Progenitor cell of endocrine pancreas (in vitro differentiated cells): ENCODE data around the gene ELK1. TPM values are rescaled to one million over a fixed set of nuclear protein-coding genes. Genes with fewer than 3 reads are reported as not detected.

Experiments
- DNase-seq: peaks from one replicate; pipeline ENCODE4 v3.0.0; 2021; ENCODE audit warnings: low spot score; ENCODE audit not compliant: unreplicated experiment
- H3K27ac Mint-ChIP-seq: 2 replicates; pipeline ENCODE4 v1.8.0; 2021; ENCODE audit warnings: mild to moderate bottlenecking, moderate library complexity, mixed read lengths
- H3K27me3 Mint-ChIP-seq: 2 replicates; pipeline ENCODE4 v1.8.0; 2021; ENCODE audit warnings: mixed read lengths
- H3K36me3 Mint-ChIP-seq: 2 replicates; pipeline ENCODE4 v1.8.0; 2022; ENCODE audit warnings: mixed read lengths; ENCODE audit not compliant: insufficient read depth
- H3K4me1 Mint-ChIP-seq: 2 replicates; pipeline ENCODE4 v1.8.0; 2021; ENCODE audit warnings: low read depth, mixed read lengths
- H3K4me3 Mint-ChIP-seq: 2 replicates; pipeline ENCODE4 v1.8.0; 2021; ENCODE audit warnings: low read depth, mild to moderate bottlenecking, moderate library complexity, mixed read lengths
- H3K9me3 Mint-ChIP-seq: 2 replicates; pipeline ENCODE4 v1.8.0; 2021; ENCODE audit warnings: low read depth, mixed read lengths
- total RNA-seq: library from RNA; stranded (reverse); gene quantifications from 2 replicates; pipeline ENCODE4 v1.2.1, GENCODE V29; 2021
- TF ChIP-seq, protein P1 (sequence below): fragments of 200-600 bp; sonication (generic); IDR thresholded peaks from one replicate; pipeline ENCODE4 v1.5.0; 2021; ENCODE audit warnings: antibody characterized with exemption, mild to moderate bottlenecking; ENCODE audit not compliant: unreplicated experiment

The ELK1 gene
- total RNA-seq, 1 donor from 2014 or later: 24.7 TPM

DNA sequence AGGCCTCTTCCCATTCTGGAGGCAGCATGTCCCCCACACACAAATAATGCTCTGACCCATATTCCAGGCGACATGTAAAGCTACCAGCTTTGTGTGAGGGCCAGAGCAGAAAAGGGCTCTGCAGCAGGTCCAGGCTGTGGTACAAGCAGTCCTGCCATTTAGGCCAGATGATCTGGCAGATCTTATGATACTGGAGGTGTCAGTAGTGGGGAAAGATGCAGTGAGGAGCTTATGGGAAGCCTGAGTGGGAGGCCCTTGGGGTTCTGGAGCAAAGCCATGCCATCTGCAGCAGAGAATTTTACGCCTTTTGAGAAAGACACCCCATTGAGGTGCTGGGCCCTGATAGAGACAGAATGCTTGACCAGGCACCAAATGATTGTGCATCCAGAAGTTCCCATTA lies 38.4 kb downstream of the ELK1 start:
- H3K4me3 Mint-ChIP-seq: no peak overlapping the region
- H3K27ac Mint-ChIP-seq: no peak overlapping the region
- H3K36me3 Mint-ChIP-seq: no peaks in the 10 kb centered on the region
- DNase-seq: no peak
- H3K9me3 Mint-ChIP-seq: peaks cover 6% of the 10 kb centered on the region
- TF ChIP-seq, protein P1, sequence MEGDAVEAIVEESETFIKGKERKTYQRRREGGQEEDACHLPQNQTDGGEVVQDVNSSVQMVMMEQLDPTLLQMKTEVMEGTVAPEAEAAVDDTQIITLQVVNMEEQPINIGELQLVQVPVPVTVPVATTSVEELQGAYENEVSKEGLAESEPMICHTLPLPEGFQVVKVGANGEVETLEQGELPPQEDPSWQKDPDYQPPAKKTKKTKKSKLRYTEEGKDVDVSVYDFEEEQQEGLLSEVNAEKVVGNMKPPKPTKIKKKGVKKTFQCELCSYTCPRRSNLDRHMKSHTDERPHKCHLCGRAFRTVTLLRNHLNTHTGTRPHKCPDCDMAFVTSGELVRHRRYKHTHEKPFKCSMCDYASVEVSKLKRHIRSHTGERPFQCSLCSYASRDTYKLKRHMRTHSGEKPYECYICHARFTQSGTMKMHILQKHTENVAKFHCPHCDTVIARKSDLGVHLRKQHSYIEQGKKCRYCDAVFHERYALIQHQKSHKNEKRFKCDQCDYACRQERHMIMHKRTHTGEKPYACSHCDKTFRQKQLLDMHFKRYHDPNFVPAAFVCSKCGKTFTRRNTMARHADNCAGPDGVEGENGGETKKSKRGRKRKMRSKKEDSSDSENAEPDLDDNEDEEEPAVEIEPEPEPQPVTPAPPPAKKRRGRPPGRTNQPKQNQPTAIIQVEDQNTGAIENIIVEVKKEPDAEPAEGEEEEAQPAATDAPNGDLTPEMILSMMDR: no peak
- H3K27me3 Mint-ChIP-seq: peaks cover 6% of the 10 kb centered on the region
- H3K4me1 Mint-ChIP-seq: no peaks in the 10 kb centered on the region

DNA sequence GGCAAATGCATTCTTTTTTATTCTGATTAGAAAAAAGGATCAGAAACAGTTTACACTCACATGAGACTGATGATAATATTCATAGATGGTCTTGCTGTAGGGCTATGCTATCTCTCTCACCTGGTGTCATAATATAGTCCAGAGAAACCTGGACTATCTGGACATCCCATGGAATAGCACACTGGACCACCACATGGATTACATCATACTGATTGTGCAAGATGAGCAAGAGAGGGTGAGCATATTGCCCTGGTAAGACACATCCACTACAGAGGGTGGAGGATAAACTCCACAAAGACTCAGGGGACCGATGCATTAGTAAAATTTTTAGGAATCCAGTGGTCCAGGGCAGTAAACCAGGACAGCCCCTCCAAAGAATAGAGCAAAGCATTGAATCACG lies 38.9 kb downstream of the ELK1 start:
- DNase-seq: no peak
- TF ChIP-seq, protein P1: no peak
- H3K4me1 Mint-ChIP-seq: no peaks in the 10 kb centered on the region
- peaks cover 4% of the 10 kb centered on the region for H3K9me3 Mint-ChIP-seq
- H3K27ac Mint-ChIP-seq: no peak overlapping the region
- H3K4me3 Mint-ChIP-seq: no peak overlapping the region
- H3K27me3 Mint-ChIP-seq: peaks cover 3% of the 10 kb centered on the region
- no peaks in the 10 kb centered on the region for H3K36me3 Mint-ChIP-seq

DNA sequence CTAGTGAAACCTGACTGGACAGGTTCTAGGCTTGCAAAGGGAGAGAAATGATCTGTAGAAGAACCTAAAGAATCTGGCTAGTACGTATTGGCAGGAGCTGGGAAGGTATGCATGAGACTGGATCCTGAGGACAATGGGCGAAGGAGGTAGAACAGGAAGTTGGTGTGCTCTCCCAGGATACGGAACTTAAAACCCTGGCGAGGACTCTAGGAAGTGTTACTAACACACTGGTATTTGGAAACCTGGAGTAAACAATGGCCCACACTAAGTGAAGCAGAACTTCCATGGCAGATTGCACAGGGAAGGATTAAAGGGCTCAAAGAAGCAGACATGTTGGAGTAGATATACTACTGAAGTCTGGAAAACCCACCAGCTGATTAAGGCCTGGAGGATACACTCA lies 39.9 kb downstream of the ELK1 start:
- no peaks in the 10 kb centered on the region for H3K27me3 Mint-ChIP-seq
- no peaks in the 10 kb centered on the region for H3K36me3 Mint-ChIP-seq
- no peaks in the 10 kb centered on the region for H3K4me1 Mint-ChIP-seq
- no peak overlapping the region for H3K4me3 Mint-ChIP-seq
- DNase-seq: no peak
- H3K27ac Mint-ChIP-seq: no peak overlapping the region
- no peaks in the 10 kb centered on the region for H3K9me3 Mint-ChIP-seq
- TF ChIP-seq, protein P1: no peak

DNA sequence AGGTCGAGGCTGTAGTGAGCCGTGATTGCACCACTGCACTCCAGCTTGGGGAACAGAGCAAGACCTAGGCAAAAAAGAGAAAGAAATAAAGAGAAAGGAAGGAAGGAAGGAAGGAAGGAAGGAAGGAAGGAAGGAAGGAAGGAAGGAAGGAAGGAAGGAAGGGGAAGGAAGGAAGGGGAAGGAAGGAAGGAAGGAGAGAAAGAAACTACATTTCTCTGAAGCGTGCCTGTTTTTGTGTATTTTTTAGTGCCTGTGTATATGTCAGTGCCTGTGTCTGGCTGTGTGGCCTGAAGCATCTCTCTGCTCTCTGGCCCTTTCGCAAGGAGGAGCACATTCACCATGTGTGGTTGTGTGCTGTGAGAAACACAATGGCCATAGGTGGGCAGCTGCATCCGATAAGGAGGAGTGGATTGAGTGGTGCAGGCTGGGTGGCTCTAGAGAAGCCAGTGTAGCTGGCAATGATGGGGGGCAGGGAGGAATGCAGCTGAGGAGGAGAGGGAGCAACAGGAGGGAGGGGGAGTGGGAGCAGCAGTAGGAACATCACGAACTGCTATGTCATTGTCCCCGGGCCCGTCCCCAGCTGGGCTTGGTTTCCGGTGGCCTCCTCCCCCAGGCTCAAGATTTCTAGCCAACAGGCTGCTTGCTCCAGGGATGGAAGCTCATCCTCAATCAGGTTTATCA lies 42.1 kb downstream of the ELK1 start:
- TF ChIP-seq, protein P1: no peak
- no peaks in the 10 kb centered on the region for H3K27me3 Mint-ChIP-seq
- H3K4me3 Mint-ChIP-seq: no peak overlapping the region
- H3K36me3 Mint-ChIP-seq: no peaks in the 10 kb centered on the region
- H3K9me3 Mint-ChIP-seq: no peaks in the 10 kb centered on the region
- no peak overlapping the region for H3K27ac Mint-ChIP-seq
- no peaks in the 10 kb centered on the region for H3K4me1 Mint-ChIP-seq
- no peak for DNase-seq

DNA sequence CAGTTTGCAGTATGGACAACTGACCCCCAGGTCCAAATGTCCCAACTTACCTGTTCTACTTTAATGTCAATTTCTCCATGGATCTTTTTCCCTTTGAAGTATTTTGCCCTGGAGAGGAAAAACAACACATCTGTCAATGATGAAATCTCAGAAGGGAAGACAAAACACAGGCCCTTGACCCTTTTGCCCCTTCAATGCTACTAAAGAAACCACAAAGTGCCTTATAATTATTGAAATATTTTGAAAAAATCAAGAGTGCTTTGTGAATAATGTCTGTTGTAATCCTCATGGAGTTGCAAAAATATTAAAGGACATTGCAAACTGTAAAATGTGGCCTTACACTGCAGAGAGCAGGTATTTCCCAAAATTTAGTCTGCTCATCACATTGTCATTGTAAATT lies 43.3 kb downstream of the ELK1 start:
- DNase-seq: no peak
- Mint-ChIP-seq H3K4me3 (no peak overlapping the region), H3K36me3 (no peaks in the 10 kb centered on the region), H3K27me3 (no peaks in the 10 kb centered on the region), H3K4me1 (no peaks in the 10 kb centered on the region), H3K9me3 (no peaks in the 10 kb centered on the region), H3K27ac (no peak overlapping the region)
- TF ChIP-seq, protein P1: no peak
